ENCODE results near the gene ECE1. TPM values are rescaled to one million over a fixed set of nuclear protein-coding genes. Genes with fewer than 3 reads are reported as not detected.
"Not testable (repeated sequence)": the region's sequence is repeated elsewhere in the genome, so short reads cannot be mapped to it uniquely, and the experiment has no call there.

Gene ECE1
- total RNA-seq, 1 donor from 2014 or later = 139 TPM

DNA sequence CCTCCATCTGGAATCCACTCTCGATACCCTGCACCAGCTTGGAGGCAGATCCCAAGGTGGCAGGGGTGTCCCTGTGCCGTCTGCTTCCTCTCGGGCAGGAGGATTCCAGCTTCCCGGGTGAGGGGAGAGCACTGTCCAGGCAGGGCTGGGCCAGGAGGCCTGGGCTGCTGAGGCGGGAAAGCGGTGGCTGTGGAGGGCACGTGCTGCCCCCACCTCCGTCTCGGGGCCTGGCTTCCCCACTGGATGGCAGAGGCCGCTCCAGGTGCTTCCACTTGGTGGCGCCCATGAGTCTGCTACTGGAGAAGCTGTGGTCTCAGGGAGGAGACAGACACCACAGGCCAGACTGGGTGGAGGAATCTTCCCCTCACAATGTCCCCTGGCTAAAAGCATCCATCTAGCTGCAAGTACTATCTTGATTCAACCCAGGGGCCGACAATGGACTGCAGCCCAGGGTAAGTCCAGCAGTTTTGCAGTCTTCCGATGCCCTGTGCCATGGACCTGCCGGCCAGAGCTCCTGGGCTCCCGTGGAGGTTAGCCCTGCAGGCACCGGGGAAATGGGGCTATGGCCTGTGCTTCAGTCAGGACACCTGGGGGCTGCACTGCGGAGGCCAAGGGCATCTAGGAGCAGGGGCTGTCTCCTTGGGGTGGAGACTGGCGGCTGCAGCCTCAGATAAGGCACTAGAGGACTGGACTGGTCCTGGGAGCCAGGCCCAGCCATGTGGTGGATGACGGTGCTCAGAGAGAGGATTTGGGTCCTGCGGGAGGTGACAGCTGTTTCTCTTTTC, 72.3 kb downstream of the ECE1 start:
- no peak overlapping the region for H3K27ac Mint-ChIP-seq
- H3K9me3 Mint-ChIP-seq = no peaks in the 10 kb centered on the region
- H3K4me3 Mint-ChIP-seq = no peak overlapping the region
- H3K27me3 Mint-ChIP-seq (ENCODE audit: insufficient read depth) = no peaks in the 10 kb centered on the region
- DNase-seq (ENCODE audit: low spot score) = no peak
- intact Hi-C loops (cut with micrococcal nuclease) = loop anchor here (1.0 kb wide), 1 partner anchor 150 kb away; no protein-coding TSS in a partner anchor
- peaks cover 14% of the 10 kb centered on the region for H3K36me3 Mint-ChIP-seq (ENCODE audit: low read depth)
- no peaks in the 10 kb centered on the region for H3K4me1 Mint-ChIP-seq (ENCODE audit: low read depth)

GRCh38 chr1:21216835-21217811, 73.1 kb downstream of the ECE1 start:
- intact Hi-C loops (cut with micrococcal nuclease) = loop anchor here (1.0 kb wide), 1 partner anchor 151 kb away; no protein-coding TSS in a partner anchor
- no peaks in the 10 kb centered on the region for H3K9me3 Mint-ChIP-seq

GRCh38 chr1:21212126-21212525, 78.1 kb downstream of the ECE1 start:
- H3K4me3 Mint-ChIP-seq = no peak overlapping the region
- DNase-seq (ENCODE audit: low spot score) = no peak
- peaks cover 8% of the 10 kb centered on the region for H3K4me1 Mint-ChIP-seq (ENCODE audit: low read depth)
- intact Hi-C loops (cut with micrococcal nuclease) = no loop called here
- peaks cover 4% of the 10 kb centered on the region for H3K36me3 Mint-ChIP-seq (ENCODE audit: low read depth)
- H3K27ac Mint-ChIP-seq = no peak overlapping the region
- no peaks in the 10 kb centered on the region for H3K9me3 Mint-ChIP-seq
- peaks cover 2% of the 10 kb centered on the region for H3K27me3 Mint-ChIP-seq (ENCODE audit: insufficient read depth)

More at GRCh38 chr1:21216835-21217811, 73.1 kb downstream of the ECE1 start:
- H3K27ac Mint-ChIP-seq = no peak overlapping the region
- no peaks in the 10 kb centered on the region for H3K27me3 Mint-ChIP-seq (ENCODE audit: insufficient read depth)
- H3K36me3 Mint-ChIP-seq (ENCODE audit: low read depth) = peaks cover 13% of the 10 kb centered on the region
- H3K4me3 Mint-ChIP-seq = no peak overlapping the region
- H3K4me1 Mint-ChIP-seq (ENCODE audit: low read depth) = no peaks in the 10 kb centered on the region
- DNase-seq (ENCODE audit: low spot score) = peak; percentile 51

GRCh38 chr1:21208137-21208700, 82.0 kb downstream of the ECE1 start:
- intact Hi-C loops (cut with micrococcal nuclease); H3K4me1 Mint-ChIP-seq (ENCODE audit: low read depth); H3K9me3 Mint-ChIP-seq; DNase-seq (ENCODE audit: low spot score); H3K27me3 Mint-ChIP-seq (ENCODE audit: insufficient read depth); H3K27ac Mint-ChIP-seq; H3K36me3 Mint-ChIP-seq (ENCODE audit: low read depth); H3K4me3 Mint-ChIP-seq: not testable (repeated sequence)

GRCh38 chr1:21206117-21206516, 84.1 kb downstream of the ECE1 start:
- H3K36me3 Mint-ChIP-seq (ENCODE audit: low read depth) = no peaks in the 10 kb centered on the region
- DNase-seq (ENCODE audit: low spot score) = no peak
- intact Hi-C loops (cut with micrococcal nuclease) = no loop called here
- H3K27me3 Mint-ChIP-seq (ENCODE audit: insufficient read depth) = peaks cover 2% of the 10 kb centered on the region
- no peak overlapping the region for H3K4me3 Mint-ChIP-seq
- no peaks in the 10 kb centered on the region for H3K9me3 Mint-ChIP-seq
- peaks cover 8% of the 10 kb centered on the region for H3K4me1 Mint-ChIP-seq (ENCODE audit: low read depth)
- H3K27ac Mint-ChIP-seq = no peak overlapping the region

DNA sequence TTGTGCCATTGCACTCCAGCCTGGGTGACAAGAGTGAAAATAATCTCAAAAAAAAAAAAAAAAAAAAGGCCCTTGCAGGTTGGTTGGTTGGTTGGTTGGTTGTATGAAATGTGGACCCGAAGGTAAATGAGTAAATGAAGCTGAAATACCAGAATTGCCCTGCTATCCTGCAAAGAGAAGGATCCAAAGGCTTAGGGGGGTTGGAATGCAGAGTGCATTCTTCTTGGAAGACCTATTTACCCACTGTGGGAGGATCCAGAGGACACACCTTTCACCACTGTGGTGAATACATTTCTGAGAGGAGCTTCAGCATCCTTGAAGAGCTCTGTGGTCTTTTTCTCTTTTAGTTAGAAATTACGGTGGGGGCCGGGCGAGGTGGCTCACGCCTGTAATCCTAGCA, 84.8 kb downstream of the ECE1 start:
- DNase-seq (ENCODE audit: low spot score) = no peak
- Mint-ChIP-seq H3K27me3 (ENCODE audit: insufficient read depth) (peaks cover 1% of the 10 kb centered on the region), H3K27ac (no peak overlapping the region), H3K4me3 (no peak overlapping the region), H3K9me3 (no peaks in the 10 kb centered on the region), H3K4me1 (ENCODE audit: low read depth) (peaks cover 8% of the 10 kb centered on the region), H3K36me3 (ENCODE audit: low read depth) (no peaks in the 10 kb centered on the region)
- intact Hi-C loops (cut with micrococcal nuclease) = no loop called here

- H3K36me3 Mint-ChIP-seq (ENCODE audit: low read depth) = no peaks in the 10 kb centered on the region
- intact Hi-C loops (cut with micrococcal nuclease) = no loop called here
- DNase-seq (ENCODE audit: low spot score) = no peak
- peaks cover under 1% of the 10 kb centered on the region for H3K27me3 Mint-ChIP-seq (ENCODE audit: insufficient read depth)
- H3K4me3 Mint-ChIP-seq = no peak overlapping the region
- H3K4me1 Mint-ChIP-seq (ENCODE audit: low read depth) = no peaks in the 10 kb centered on the region
- no peaks in the 10 kb centered on the region for H3K9me3 Mint-ChIP-seq
- no peak overlapping the region for H3K27ac Mint-ChIP-seq
These were observed 88.6 kb downstream of the ECE1 start for GRCh38 chr1:21201650-21202049.

GRCh38 chr1:21201238-21201637, 89.0 kb downstream of the ECE1 start:
- intact Hi-C loops (cut with micrococcal nuclease); H3K4me1 Mint-ChIP-seq (ENCODE audit: low read depth); H3K27me3 Mint-ChIP-seq (ENCODE audit: insufficient read depth); DNase-seq (ENCODE audit: low spot score); H3K36me3 Mint-ChIP-seq (ENCODE audit: low read depth); H3K4me3 Mint-ChIP-seq; H3K27ac Mint-ChIP-seq; H3K9me3 Mint-ChIP-seq: not testable (repeated sequence)

DNA sequence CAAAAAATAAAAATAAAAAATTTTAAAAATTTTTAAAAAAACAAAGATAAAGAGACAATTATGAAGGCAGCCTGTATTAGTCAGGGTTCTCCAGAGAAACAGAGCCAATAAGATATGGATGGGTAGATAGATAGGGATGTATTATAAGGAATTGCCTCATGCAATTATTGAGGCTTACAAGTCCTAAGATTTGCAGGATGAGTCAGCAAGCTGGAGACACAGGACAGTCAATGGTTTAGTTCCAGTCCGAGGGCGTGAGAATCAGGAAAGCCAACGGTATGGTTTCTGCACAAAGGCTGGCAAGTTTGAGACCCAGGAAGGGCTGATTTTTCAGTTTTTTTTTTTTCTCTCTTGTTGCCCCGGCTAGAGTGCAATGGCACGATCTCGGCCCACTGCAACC, 89.5 kb downstream of the ECE1 start:
- Mint-ChIP-seq H3K27me3 (ENCODE audit: insufficient read depth) (peaks cover 4% of the 10 kb centered on the region), H3K36me3 (ENCODE audit: low read depth) (no peaks in the 10 kb centered on the region), H3K4me3 (no peak overlapping the region), H3K9me3 (no peaks in the 10 kb centered on the region), H3K27ac (no peak overlapping the region), H3K4me1 (ENCODE audit: low read depth) (no peaks in the 10 kb centered on the region)
- intact Hi-C loops (cut with micrococcal nuclease) = no loop called here
- DNase-seq (ENCODE audit: low spot score) = no peak

- Mint-ChIP-seq H3K9me3 (no peaks in the 10 kb centered on the region), H3K27ac (no peak overlapping the region), H3K36me3 (ENCODE audit: low read depth) (no peaks in the 10 kb centered on the region)
These were observed 91.3 kb downstream of the ECE1 start for GRCh38 chr1:21198929-21199328.

GRCh38 chr1:21192871-21193270, 97.4 kb downstream of the ECE1 start:
- DNase-seq (ENCODE audit: low spot score) = no peak
- H3K27ac Mint-ChIP-seq = no peak overlapping the region
- no peaks in the 10 kb centered on the region for H3K36me3 Mint-ChIP-seq (ENCODE audit: low read depth)
- H3K4me3 Mint-ChIP-seq = no peak overlapping the region
- H3K4me1 Mint-ChIP-seq (ENCODE audit: low read depth) = peaks cover 13% of the 10 kb centered on the region
- intact Hi-C loops (cut with micrococcal nuclease) = no loop called here
- no peaks in the 10 kb centered on the region for H3K9me3 Mint-ChIP-seq
- peaks cover 28% of the 10 kb centered on the region for H3K27me3 Mint-ChIP-seq (ENCODE audit: insufficient read depth)

More at GRCh38 chr1:21198929-21199328, 91.3 kb downstream of the ECE1 start:
- no peak for DNase-seq (ENCODE audit: low spot score)
- H3K4me1 Mint-ChIP-seq (ENCODE audit: low read depth) = no peaks in the 10 kb centered on the region
- no peak overlapping the region for H3K4me3 Mint-ChIP-seq
- intact Hi-C loops (cut with micrococcal nuclease) = no loop called here
- H3K27me3 Mint-ChIP-seq (ENCODE audit: insufficient read depth) = peaks cover 11% of the 10 kb centered on the region

- Mint-ChIP-seq H3K27ac (no peak overlapping the region), H3K9me3 (no peaks in the 10 kb centered on the region), H3K4me1 (ENCODE audit: low read depth) (peaks cover 13% of the 10 kb centered on the region), H3K27me3 (ENCODE audit: insufficient read depth) (peaks cover 28% of the 10 kb centered on the region), H3K4me3 (no peak overlapping the region), H3K36me3 (ENCODE audit: low read depth) (no peaks in the 10 kb centered on the region)
- intact Hi-C loops (cut with micrococcal nuclease) = no loop called here
- DNase-seq (ENCODE audit: low spot score) = no peak
These were observed 98.0 kb downstream of the ECE1 start for GRCh38 chr1:21192284-21192683.

DNA sequence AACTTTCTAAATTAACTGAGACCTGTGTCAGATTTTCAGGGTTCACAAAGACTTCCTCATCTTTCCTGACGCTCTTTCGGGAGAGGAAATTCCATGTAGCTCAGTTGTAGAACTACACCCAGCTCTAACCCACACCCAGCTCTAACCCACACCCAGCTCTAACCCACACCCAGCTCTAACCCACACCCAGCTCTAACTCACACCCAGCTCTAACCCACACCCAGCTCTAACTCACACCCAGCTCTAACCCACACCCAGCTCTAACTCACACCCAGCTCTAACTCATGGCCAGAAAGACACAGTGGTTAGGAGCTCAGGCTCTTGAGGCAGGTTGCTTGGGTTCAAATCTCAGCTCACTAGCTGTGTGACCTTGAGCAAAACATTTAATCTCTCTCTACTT, 99.5 kb downstream of the ECE1 start:
- DNase-seq (ENCODE audit: low spot score); H3K36me3 Mint-ChIP-seq (ENCODE audit: low read depth); H3K4me3 Mint-ChIP-seq; intact Hi-C loops (cut with micrococcal nuclease); H3K27ac Mint-ChIP-seq; H3K9me3 Mint-ChIP-seq: not testable (repeated sequence)
- Mint-ChIP-seq H3K27me3 (ENCODE audit: insufficient read depth) (peaks cover 24% of the 10 kb centered on the region), H3K4me1 (ENCODE audit: low read depth) (peaks cover 13% of the 10 kb centered on the region)
